ENCODE data around the gene ESRRG.

ESRRG gene

GRCh38 chr1:216580538-216581057 is 142.6 kb downstream of the ESRRG start:
- ATAC-seq: peak; percentile 81
- TF ChIP-seq ARNTL (CRISPR knock-in tag; IDR thresholded peaks at IDR 0.05; ENCODE audit: borderline replicate concordance, low read depth) (no peak), PATZ1 (CRISPR knock-in tag; IDR thresholded peaks at IDR 0.05; ENCODE audit: borderline replicate concordance) (no peak; the same call in 1 of the 2 replicates), TOX (CRISPR knock-in tag; IDR thresholded peaks at IDR 0.05; ENCODE audit: borderline replicate concordance) (peak; percentile 93), TCF4 (CRISPR knock-in tag; IDR thresholded peaks at IDR 0.05; ENCODE audit: borderline replicate concordance) (peak; percentile 96), ZNF8 (CRISPR knock-in tag; IDR thresholded peaks at IDR 0.05) (no peak), CSDC2 (CRISPR knock-in tag; IDR thresholded peaks at IDR 0.05) (no peak), ZC3H10 (CRISPR knock-in tag; IDR thresholded peaks at IDR 0.05) (peak; percentile 62; the same call in 1 of the 2 replicates), RARB (CRISPR knock-in tag; IDR thresholded peaks at IDR 0.05) (0 out of 2 replicates have a peak, but pooled peaks have one; percentile 73), ZFP3 (CRISPR knock-in tag; IDR thresholded peaks at IDR 0.05) (0 out of 2 replicates have a peak, but pooled peaks have one; percentile 32), ZNF565 (CRISPR knock-in tag; conservative IDR thresholded peaks at IDR 0.05; ENCODE audit: low read depth) (no peak), ISL1 (CRISPR knock-in tag; IDR thresholded peaks at IDR 0.05) (peak; percentile 99), OSR1 (CRISPR knock-in tag; IDR thresholded peaks at IDR 0.05) (no peak), ZFP30 (CRISPR knock-in tag; IDR thresholded peaks at IDR 0.05) (no peak), ESRRG (CRISPR knock-in tag; IDR thresholded peaks at IDR 0.05) (no peak), PPARA (CRISPR knock-in tag; IDR thresholded peaks at IDR 0.05; ENCODE audit: borderline replicate concordance) (no peak), TSHZ2 (CRISPR knock-in tag; IDR thresholded peaks at IDR 0.05) (peak; percentile 99), GLIS3 (CRISPR knock-in tag; IDR thresholded peaks at IDR 0.05) (0 out of 2 replicates have a peak, but pooled peaks have one; percentile 67), ZNF70 (CRISPR knock-in tag; IDR thresholded peaks at IDR 0.05) (no peak), SNAI2 (CRISPR knock-in tag; IDR thresholded peaks at IDR 0.05) (no peak), BACH2 (CRISPR knock-in tag; IDR thresholded peaks at IDR 0.05; ENCODE audit: borderline replicate concordance) (no peak)
- TF ChIP-seq, protein P1, sequence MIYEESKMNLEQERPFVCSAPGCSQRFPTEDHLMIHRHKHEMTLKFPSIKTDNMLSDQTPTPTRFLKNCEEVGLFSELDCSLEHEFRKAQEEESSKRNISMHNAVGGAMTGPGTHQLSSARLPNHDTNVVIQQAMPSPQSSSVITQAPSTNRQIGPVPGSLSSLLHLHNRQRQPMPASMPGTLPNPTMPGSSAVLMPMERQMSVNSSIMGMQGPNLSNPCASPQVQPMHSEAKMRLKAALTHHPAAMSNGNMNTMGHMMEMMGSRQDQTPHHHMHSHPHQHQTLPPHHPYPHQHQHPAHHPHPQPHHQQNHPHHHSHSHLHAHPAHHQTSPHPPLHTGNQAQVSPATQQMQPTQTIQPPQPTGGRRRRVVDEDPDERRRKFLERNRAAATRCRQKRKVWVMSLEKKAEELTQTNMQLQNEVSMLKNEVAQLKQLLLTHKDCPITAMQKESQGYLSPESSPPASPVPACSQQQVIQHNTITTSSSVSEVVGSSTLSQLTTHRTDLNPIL (CRISPR knock-in tag; IDR thresholded peaks at IDR 0.05; ENCODE audit: low read depth): no peak
- TF ChIP-seq, protein P2, sequence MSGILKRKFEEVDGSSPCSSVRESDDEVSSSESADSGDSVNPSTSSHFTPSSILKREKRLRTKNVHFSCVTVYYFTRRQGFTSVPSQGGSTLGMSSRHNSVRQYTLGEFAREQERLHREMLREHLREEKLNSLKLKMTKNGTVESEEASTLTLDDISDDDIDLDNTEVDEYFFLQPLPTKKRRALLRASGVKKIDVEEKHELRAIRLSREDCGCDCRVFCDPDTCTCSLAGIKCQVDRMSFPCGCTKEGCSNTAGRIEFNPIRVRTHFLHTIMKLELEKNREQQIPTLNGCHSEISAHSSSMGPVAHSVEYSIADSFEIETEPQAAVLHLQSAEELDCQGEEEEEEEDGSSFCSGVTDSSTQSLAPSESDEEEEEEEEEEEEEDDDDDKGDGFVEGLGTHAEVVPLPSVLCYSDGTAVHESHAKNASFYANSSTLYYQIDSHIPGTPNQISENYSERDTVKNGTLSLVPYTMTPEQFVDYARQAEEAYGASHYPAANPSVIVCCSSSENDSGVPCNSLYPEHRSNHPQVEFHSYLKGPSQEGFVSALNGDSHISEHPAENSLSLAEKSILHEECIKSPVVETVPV (CRISPR knock-in tag; IDR thresholded peaks at IDR 0.05): peak; percentile 70; the same call in 1 of the 2 replicates
- TF ChIP-seq, protein P3, sequence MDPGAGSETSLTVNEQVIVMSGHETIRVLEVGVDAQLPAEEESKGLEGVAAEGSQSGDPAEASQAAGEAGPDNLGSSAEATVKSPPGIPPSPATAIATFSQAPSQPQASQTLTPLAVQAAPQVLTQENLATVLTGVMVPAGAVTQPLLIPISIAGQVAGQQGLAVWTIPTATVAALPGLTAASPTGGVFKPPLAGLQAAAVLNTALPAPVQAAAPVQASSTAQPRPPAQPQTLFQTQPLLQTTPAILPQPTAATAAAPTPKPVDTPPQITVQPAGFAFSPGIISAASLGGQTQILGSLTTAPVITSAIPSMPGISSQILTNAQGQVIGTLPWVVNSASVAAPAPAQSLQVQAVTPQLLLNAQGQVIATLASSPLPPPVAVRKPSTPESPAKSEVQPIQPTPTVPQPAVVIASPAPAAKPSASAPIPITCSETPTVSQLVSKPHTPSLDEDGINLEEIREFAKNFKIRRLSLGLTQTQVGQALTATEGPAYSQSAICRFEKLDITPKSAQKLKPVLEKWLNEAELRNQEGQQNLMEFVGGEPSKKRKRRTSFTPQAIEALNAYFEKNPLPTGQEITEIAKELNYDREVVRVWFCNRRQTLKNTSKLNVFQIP (CRISPR knock-in tag; IDR thresholded peaks at IDR 0.05; ENCODE audit: borderline replicate concordance, low read depth): peak; percentile 86; the same call in 1 of the 2 replicates

- ATAC-seq: peak; percentile 57
- no peak for TF ChIP-seq SNAI2 (CRISPR knock-in tag; IDR thresholded peaks at IDR 0.05)
- TF ChIP-seq ISL1 (CRISPR knock-in tag; IDR thresholded peaks at IDR 0.05): peak; percentile 91
- 0 out of 2 replicates have a peak, but pooled peaks have one; percentile 57 for TF ChIP-seq TSHZ2 (CRISPR knock-in tag; IDR thresholded peaks at IDR 0.05)
- TF ChIP-seq, protein P2 (CRISPR knock-in tag; IDR thresholded peaks at IDR 0.05): no peak
- TF ChIP-seq ZNF8 (CRISPR knock-in tag; IDR thresholded peaks at IDR 0.05): no peak
- no peak for TF ChIP-seq RARB (CRISPR knock-in tag; IDR thresholded peaks at IDR 0.05)
- TF ChIP-seq CSDC2 (CRISPR knock-in tag; IDR thresholded peaks at IDR 0.05): no peak
- TF ChIP-seq TCF4 (CRISPR knock-in tag; IDR thresholded peaks at IDR 0.05; ENCODE audit: borderline replicate concordance): peak; percentile 69; the same call in 1 of the 2 replicates
These were observed 146.8 kb downstream of the ESRRG start for GRCh38 chr1:216576234-216576937.

Measured in SK-N-SH treated with all-trans-retinoic acid at 6 μM for 48 hours (cell line).